Sigmoid colon (tissue), 7 donors: ENCODE data around the gene TMEM207. TPM values are rescaled to one million over a fixed set of nuclear protein-coding genes. Genes with fewer than 3 reads are reported as not detected.

Experiments used
- DNase-seq: peaks from one replicate; pipeline ENCODE4 v3.0.0-alpha.2; 2019
- H3K27ac ChIP-seq, 4 donors: fragments of 200-600 bp; sonication (generic); one replicate each; pipeline ENCODE4 v1.5.1; 2016 to 2019; ENCODE audit warnings: mild to moderate bottlenecking in 1 of 4
- H3K27me3 ChIP-seq, 3 donors: fragments of 200-600 bp; sonication (generic); one replicate each; pipeline ENCODE4 v1.5.1; 2019; ENCODE audit warnings: mild to moderate bottlenecking in 1 of 3
- H3K36me3 ChIP-seq, 4 donors: fragments of 200-600 bp; sonication (generic); one replicate each; pipeline ENCODE4 v1.5.1; 2016 to 2019
- H3K4me1 ChIP-seq, 4 donors: fragments of 200-600 bp; sonication (generic); one replicate each; pipeline ENCODE4 v1.5.1; 2017 to 2019
- H3K4me3 ChIP-seq, 4 donors: fragments of 200-600 bp; sonication (generic); one replicate each; pipeline ENCODE4 v1.5.1; 2017 to 2019; ENCODE audit warnings: mild to moderate bottlenecking in 2 of 4, moderate library complexity in 1 of 4
- H3K9me3 ChIP-seq, 4 donors: fragments of 200-600 bp in 3 of 4; sonication (generic) in 3 of 4; one replicate each; pipeline versions ENCODE4 v1.5.1 to v1.6.1; 2013 to 2019
- CTCF ChIP-seq, 4 experiments: fragments of 450-650 bp in 3 of 4; fragments of 200-600 bp in 1 of 4; IDR thresholded peaks; one replicate each; pipeline ENCODE4 v1.5.1; 2016 to 2019; ENCODE audit warnings: antibody characterized with exemption in 4 of 4, mild to moderate bottlenecking in 3 of 4, moderate library complexity in 2 of 4
- EP300 ChIP-seq, 4 donors: sonication (generic); formaldehyde crosslinking; IDR thresholded peaks; one replicate each; pipeline ENCODE4 v1.6.1; 2017; ENCODE audit warnings: antibody characterized with exemption in 4 of 4
- POLR2A ChIP-seq, 2 donors: fragments of 450-650 bp; IDR thresholded peaks; one replicate each; pipeline ENCODE4 v1.6.1; 2016; ENCODE audit warnings: antibody characterized with exemption in 2 of 2, mild to moderate bottlenecking in 2 of 2, moderate library complexity in 2 of 2
- POLR2AphosphoS5 ChIP-seq, 4 donors: sonication (generic); formaldehyde crosslinking; IDR thresholded peaks; one replicate each; pipeline ENCODE4 v1.6.1; 2017; ENCODE audit warnings: antibody characterized with exemption in 4 of 4
- WGBS, 2 donors: extraction: QIAGEN DNeasy Blood & Tissue Kit; methylation state at CpG; one replicate each; pipeline ENCODE4 v1.1.7; 2013; 5-methylcytosine and 5-hydroxymethylcytosine counted together
- intact Hi-C: fragments of 100-400 bp; cut with DNase I; formaldehyde crosslinking; loops from one replicate; pipeline ENCODE4 v1.15.1; 2023
- polyA plus RNA-seq, 3 donors: library from polyadenylated mRNA; stranded (reverse); fragments of 200-250 nt; gene quantifications; one replicate each; pipeline ENCODE4 v1.2.3, GENCODE V29; 2013
- total RNA-seq, 4 donors: library from RNA; depleted of rRNA; stranded (reverse); fragments of >200 nt; gene quantifications; one replicate each; pipeline ENCODE4 v1.1.0, GENCODE V29; 2016
- donor health status: healthy with polysubstance abuse.
- donor health status: Bipolar disorder and iron deficiency.
- donor health status: healthy.

TMEM207 gene
- total and polyA plus RNA-seq, 7 donors, result not detected

GRCh38 chr3:190442240-190442639 lies 7.5 kb downstream of the TMEM207 start:
- DNase-seq, result no peak
- 95 to 97% methylated on average over 1 of the region's 1 CpG for WGBS, 2 donors
- Histone ChIP-seq H3K9me3 (no peaks in the 10 kb centered on the region), H3K27me3 (no peaks in the 10 kb centered on the region), H3K4me1 (no peaks in the 10 kb centered on the region), H3K36me3 (no peaks in the 10 kb centered on the region), H3K4me3 (no peak overlapping the region), H3K27ac (no peak overlapping the region)
- intact Hi-C loops, result no loop called here
- TF ChIP-seq POLR2A (IDR thresholded peaks at IDR 0.05) (no peak), EP300 (IDR thresholded peaks at IDR 0.05) (no peak), CTCF (IDR thresholded peaks at IDR 0.05) (no peak), POLR2AphosphoS5 (IDR thresholded peaks at IDR 0.05) (no peak)

GRCh38 chr3:190436331-190436730 lies 13.4 kb downstream of the TMEM207 start:
- TF ChIP-seq EP300 (IDR thresholded peaks at IDR 0.05), result no peak
- no peak for TF ChIP-seq POLR2A (IDR thresholded peaks at IDR 0.05)
- no peak for TF ChIP-seq POLR2AphosphoS5 (IDR thresholded peaks at IDR 0.05)
- TF ChIP-seq CTCF (IDR thresholded peaks at IDR 0.05), result no peak
- no peak overlapping the region for H3K4me3 ChIP-seq
- H3K9me3 ChIP-seq, result no peaks in the 10 kb centered on the region
- no peaks in the 10 kb centered on the region for H3K27me3 ChIP-seq
- intact Hi-C loops, result no loop called here
- no peaks in the 10 kb centered on the region for H3K36me3 ChIP-seq
- H3K4me1 ChIP-seq, result no peaks in the 10 kb centered on the region
- DNase-seq, result no peak
- WGBS, 2 donors, result 61 to 86% methylated on average over 2 of the region's 2 CpGs
- no peak overlapping the region for H3K27ac ChIP-seq

- DNase-seq, result no peak
- Histone ChIP-seq H3K4me1 (no peaks in the 10 kb centered on the region), H3K27ac (no peak overlapping the region), H3K9me3 (no peaks in the 10 kb centered on the region), H3K4me3 (no peak overlapping the region), H3K27me3 (no peaks in the 10 kb centered on the region), H3K36me3 (no peaks in the 10 kb centered on the region)
- 53% methylated on average over 3 of the region's 3 CpGs for WGBS, 2 donors
- TF ChIP-seq EP300 (IDR thresholded peaks at IDR 0.05) (no peak), CTCF (IDR thresholded peaks at IDR 0.05) (no peak), POLR2AphosphoS5 (IDR thresholded peaks at IDR 0.05) (no peak), POLR2A (IDR thresholded peaks at IDR 0.05) (no peak)
- intact Hi-C loops, result no loop called here
These were observed 14.1 kb downstream of the TMEM207 start for GRCh38 chr3:190435618-190436017.

GRCh38 chr3:190433626-190434025 lies 16.1 kb downstream of the TMEM207 start:
- WGBS, 2 donors, result 78 to 90% methylated on average over 4 of the region's 4 CpGs
- H3K9me3 ChIP-seq, result no peaks in the 10 kb centered on the region
- intact Hi-C loops, result no loop called here
- no peak for TF ChIP-seq POLR2A (IDR thresholded peaks at IDR 0.05)
- no peak for TF ChIP-seq POLR2AphosphoS5 (IDR thresholded peaks at IDR 0.05)
- no peak for TF ChIP-seq CTCF (IDR thresholded peaks at IDR 0.05)
- H3K36me3 ChIP-seq, result no peaks in the 10 kb centered on the region
- H3K4me1 ChIP-seq, result no peaks in the 10 kb centered on the region
- H3K27ac ChIP-seq, result no peak overlapping the region
- DNase-seq, result no peak
- no peak overlapping the region for H3K4me3 ChIP-seq
- H3K27me3 ChIP-seq, result no peaks in the 10 kb centered on the region

GRCh38 chr3:190432216-190432615 lies 17.5 kb downstream of the TMEM207 start:
- H3K27ac ChIP-seq, result no peak overlapping the region
- intact Hi-C loops, result no loop called here
- H3K4me1 ChIP-seq, result no peaks in the 10 kb centered on the region
- no peaks in the 10 kb centered on the region for H3K36me3 ChIP-seq
- TF ChIP-seq POLR2A (IDR thresholded peaks at IDR 0.05) (no peak), CTCF (IDR thresholded peaks at IDR 0.05) (no peak), POLR2AphosphoS5 (IDR thresholded peaks at IDR 0.05) (no peak), EP300 (IDR thresholded peaks at IDR 0.05) (no peak)
- H3K9me3 ChIP-seq, result no peaks in the 10 kb centered on the region
- no peaks in the 10 kb centered on the region for H3K27me3 ChIP-seq
- no peak overlapping the region for H3K4me3 ChIP-seq
- no peak for DNase-seq
